IPS-NIHi7 (cell line): ENCODE measurements around the gene SYCN.

Source experiments
- DNase-seq: peaks from one replicate; pipeline ENCODE4 v3.0.0; 2012; ENCODE audit warnings: mixed read lengths; ENCODE audit errors: extremely low spot score

The SYCN gene

DNA sequence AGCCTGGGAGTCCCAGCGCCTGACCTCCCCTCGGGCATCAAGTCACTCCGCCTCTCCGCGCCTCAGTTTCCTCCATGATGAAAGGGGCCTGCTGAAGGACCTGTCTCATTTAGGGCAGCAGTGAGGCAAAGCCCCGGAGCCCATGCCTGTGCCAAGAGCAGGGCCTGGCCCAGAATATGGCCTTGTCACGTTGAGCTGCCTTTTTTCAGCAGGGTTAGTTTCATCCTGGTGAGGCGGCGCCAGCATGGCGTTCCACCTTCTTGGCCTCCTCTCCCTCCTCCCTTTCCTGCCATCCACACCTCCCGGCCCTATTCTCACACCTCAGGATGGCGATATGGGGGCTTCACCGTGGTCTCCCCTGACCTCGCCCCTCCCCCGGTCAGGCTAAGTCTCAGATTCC, 48.3 kb downstream of the SYCN start:
- DNase-seq = no peak

DNA sequence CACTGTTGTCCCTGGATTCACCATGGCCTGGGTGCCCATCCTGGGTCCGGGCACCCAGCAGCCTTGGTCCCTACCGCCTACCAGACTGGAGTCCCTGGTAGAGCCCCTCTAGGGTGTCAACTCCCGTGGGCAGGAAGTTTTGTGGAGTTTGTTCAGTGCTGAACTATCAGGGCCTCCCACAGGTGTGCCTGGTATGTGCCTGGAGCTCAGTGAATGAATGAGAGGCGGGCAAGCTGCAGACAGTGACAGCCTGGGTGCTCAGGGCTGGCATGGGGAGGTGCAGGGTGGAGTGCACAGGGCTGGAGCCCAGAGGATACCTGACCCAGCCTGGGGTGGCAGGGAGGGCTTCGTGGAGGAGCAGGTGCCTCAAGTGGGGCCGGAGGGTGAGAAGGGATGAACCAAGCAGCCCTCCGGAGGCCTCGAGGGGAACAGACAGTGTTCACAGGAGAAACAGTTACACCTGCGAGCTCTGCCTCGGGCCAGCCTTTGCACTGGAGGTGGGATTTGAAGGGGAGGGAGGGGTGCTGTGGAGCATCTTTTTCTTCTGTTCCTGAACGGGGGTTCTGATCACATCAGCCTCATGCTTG, 48.9 kb downstream of the SYCN start:
- DNase-seq = peak; percentile 44

DNA sequence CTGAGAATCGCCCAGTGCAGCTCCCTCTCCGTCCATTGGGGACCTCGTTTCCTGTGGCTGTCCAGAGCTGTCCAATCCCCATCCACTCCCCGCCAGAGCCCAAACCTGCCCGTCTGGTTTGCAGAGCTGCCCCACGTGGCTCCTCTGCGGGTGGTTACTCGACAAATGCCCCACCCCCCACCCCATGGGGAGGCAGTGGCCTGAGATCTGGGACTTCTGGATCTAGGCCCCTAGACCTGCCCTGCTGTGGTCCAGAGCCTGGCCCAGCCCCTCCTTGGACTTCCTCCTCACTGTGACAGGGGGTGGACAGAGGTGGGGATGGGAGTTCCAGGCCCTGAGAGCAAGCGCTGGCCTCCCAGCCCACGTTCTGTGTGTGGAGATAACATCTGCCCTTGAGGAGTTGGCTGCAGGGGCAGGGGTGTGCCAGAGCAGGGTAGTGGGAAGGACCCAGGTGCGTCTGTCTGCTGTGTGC, 49.4 kb downstream of the SYCN start:
- DNase-seq = peak; percentile 79

DNA sequence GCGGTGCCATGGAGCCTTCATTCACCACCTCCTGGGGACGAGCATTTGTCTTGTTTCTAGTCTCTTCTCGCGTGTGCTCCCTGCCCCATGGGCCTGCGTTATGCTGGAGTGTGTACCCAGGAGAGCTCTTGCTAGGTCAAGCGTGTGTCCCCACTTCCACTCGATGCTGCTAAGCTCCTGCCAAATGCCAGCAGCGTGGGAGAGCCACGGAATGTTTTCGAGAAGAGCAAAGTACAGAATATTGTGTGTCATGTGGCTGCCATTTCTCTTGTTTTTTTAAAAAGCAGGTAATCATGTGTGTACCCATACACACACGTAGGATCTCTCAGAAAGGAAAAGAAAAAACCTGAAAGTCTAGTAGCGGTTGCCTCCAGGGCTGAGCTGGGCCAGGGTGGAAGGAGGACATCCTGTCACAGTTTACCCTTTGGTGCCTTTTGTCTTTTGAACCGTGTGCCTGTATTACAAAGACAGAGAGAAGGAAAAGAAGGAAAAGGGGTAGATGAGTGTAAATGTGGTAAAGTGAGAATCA, 49.9 kb downstream of the SYCN start:
- DNase-seq = no peak
